Activated CD4-positive, alpha-beta memory T cell treated with anti-CD3 and anti-CD28 coated beads for 36 hours (primary cell): ENCODE data around the gene U2SURP. TPM values are rescaled to one million over a fixed set of nuclear protein-coding genes. Genes with fewer than 3 reads are reported as not detected.

ENCODE experiments used
- CTCF ChIA-PET: fragments of 350-600 bp; sonication (Branson Sonifier 250); formaldehyde crosslinking; loops from one replicate; lab custom pipeline; 2021; ENCODE audit warnings: antibody characterized with exemption, inconsistent platforms; lab: Charles Lee
- POLR2A ChIA-PET: fragments of 350-600 bp; sonication (Branson Sonifier 250); formaldehyde crosslinking; loops from one replicate; lab custom pipeline; 2021; ENCODE audit warnings: antibody characterized with exemption; lab: Charles Lee
- DNase-seq: peaks from one replicate; pipeline ENCODE4 v3.0.0-alpha.2; 2020
- H3K27ac Mint-ChIP-seq: one replicate; pipeline ENCODE4 v1.8.0; 2021; ENCODE audit warnings: mixed read lengths
- H3K27me3 Mint-ChIP-seq: one replicate; pipeline ENCODE4 v1.8.0; 2021; ENCODE audit warnings: mixed read lengths
- H3K36me3 Mint-ChIP-seq: one replicate; pipeline ENCODE4 v1.8.0; 2021; ENCODE audit warnings: mixed read lengths
- H3K4me1 Mint-ChIP-seq: one replicate; pipeline ENCODE4 v1.8.0; 2021; ENCODE audit warnings: low read depth, mixed read lengths
- H3K4me3 Mint-ChIP-seq: one replicate; pipeline ENCODE4 v1.8.0; 2021; ENCODE audit warnings: mild to moderate bottlenecking, mixed read lengths
- H3K9me3 Mint-ChIP-seq: one replicate; pipeline ENCODE4 v1.8.0; 2021; ENCODE audit warnings: mixed read lengths
- intact Hi-C: fragments of 100-400 bp; cut with micrococcal nuclease; formaldehyde crosslinking; loops from one replicate; pipeline ENCODE4 v1.15.1; 2023
- total RNA-seq, 2 experiments: library from RNA; stranded (reverse); gene quantifications; one replicate each; pipeline ENCODE4 v1.2.3, GENCODE V29; 2021

The U2SURP gene
- total RNA-seq, 2 experiments from 2014 or later = 178 to 182 TPM

GRCh38 chr3:143098032-143098764, 96.8 kb downstream of the U2SURP start:
- Mint-ChIP-seq H3K36me3 (peaks cover 2% of the 10 kb centered on the region), H3K27me3 (peaks cover 25% of the 10 kb centered on the region), H3K9me3 (no peaks in the 10 kb centered on the region), H3K4me3 (no peak overlapping the region), H3K4me1 (peaks cover 12% of the 10 kb centered on the region), H3K27ac (no peak overlapping the region)
- CTCF ChIA-PET = no interaction called here
- POLR2A ChIA-PET = no interaction called here
- intact Hi-C loops = no loop called here
- no peak for DNase-seq

- H3K36me3 Mint-ChIP-seq = peaks cover 4% of the 10 kb centered on the region
- POLR2A ChIA-PET = no interaction called here
- no peak for DNase-seq
- intact Hi-C loops = no loop called here
- peaks cover 15% of the 10 kb centered on the region for H3K4me1 Mint-ChIP-seq
- H3K27ac Mint-ChIP-seq = no peak overlapping the region
- CTCF ChIA-PET = interaction anchor here (1.5 kb wide), 1 partner anchor 575 kb away, joined by 3 read pairs; no protein-coding TSS in a partner anchor
- no peak overlapping the region for H3K4me3 Mint-ChIP-seq
- peaks cover 1% of the 10 kb centered on the region for H3K9me3 Mint-ChIP-seq
- H3K27me3 Mint-ChIP-seq = peaks cover 25% of the 10 kb centered on the region
These were observed 97.8 kb downstream of the U2SURP start for GRCh38 chr3:143099210-143099609.

GRCh38 chr3:143099690-143100089, 98.3 kb downstream of the U2SURP start:
- H3K9me3 Mint-ChIP-seq = peaks cover 6% of the 10 kb centered on the region
- CTCF ChIA-PET = interaction anchor here (1.5 kb wide), 1 partner anchor 574 kb away, joined by 3 read pairs; no protein-coding TSS in a partner anchor

GRCh38 chr3:143100451-143100850, 99.1 kb downstream of the U2SURP start:
- intact Hi-C loops = no loop called here
- CTCF ChIA-PET = interaction anchor here (1.5 kb wide), 1 partner anchor 574 kb away, joined by 3 read pairs; no protein-coding TSS in a partner anchor
- Mint-ChIP-seq H3K9me3 (peaks cover 14% of the 10 kb centered on the region), H3K4me3 (no peak overlapping the region), H3K36me3 (peaks cover 12% of the 10 kb centered on the region), H3K27ac (no peak overlapping the region), H3K4me1 (peaks cover 15% of the 10 kb centered on the region), H3K27me3 (peaks cover 29% of the 10 kb centered on the region)
- POLR2A ChIA-PET = interaction anchor here (1.7 kb wide), 1 partner anchor 18 kb away, joined by 7 read pairs; no protein-coding TSS in a partner anchor
- DNase-seq = no peak

More at GRCh38 chr3:143099690-143100089, 98.3 kb downstream of the U2SURP start:
- Mint-ChIP-seq H3K27me3 (peaks cover 27% of the 10 kb centered on the region), H3K36me3 (peaks cover 7% of the 10 kb centered on the region), H3K4me1 (peaks cover 15% of the 10 kb centered on the region), H3K27ac (no peak overlapping the region), H3K4me3 (no peak overlapping the region)
- intact Hi-C loops = no loop called here
- DNase-seq = no peak
- POLR2A ChIA-PET = no interaction called here

- H3K36me3 Mint-ChIP-seq = peaks cover 18% of the 10 kb centered on the region
- ChIA-PET POLR2A (interaction anchor here (1.5 to 1.7 kb wide), 2 partner anchors 10 to 20 kb away, joined by 5 to 7 read pairs; no protein-coding TSS in a partner anchor), CTCF (interaction anchor here (0.9 kb wide), 1 partner anchor 19 kb away, joined by 4 read pairs; no protein-coding TSS in a partner anchor)
- peaks cover 32% of the 10 kb centered on the region for H3K27me3 Mint-ChIP-seq
- no peak overlapping the region for H3K4me3 Mint-ChIP-seq
- H3K9me3 Mint-ChIP-seq = peaks cover 26% of the 10 kb centered on the region
- no peak for DNase-seq
- no peak overlapping the region for H3K27ac Mint-ChIP-seq
- H3K4me1 Mint-ChIP-seq = peaks cover 15% of the 10 kb centered on the region
- intact Hi-C loops = loop anchor here (1.0 kb wide), 2 partner anchors 20 to 41 kb away; no protein-coding TSS in a partner anchor
These were observed 100.5 kb downstream of the U2SURP start for GRCh38 chr3:143101792-143102381.

GRCh38 chr3:143103652-143104051, 102.3 kb downstream of the U2SURP start:
- Mint-ChIP-seq H3K9me3 (peaks cover 26% of the 10 kb centered on the region), H3K36me3 (peaks cover 16% of the 10 kb centered on the region), H3K27ac (no peak overlapping the region), H3K27me3 (peaks cover 31% of the 10 kb centered on the region), H3K4me3 (no peak overlapping the region), H3K4me1 (peaks cover 15% of the 10 kb centered on the region)
- CTCF ChIA-PET = no interaction called here
- DNase-seq = peak; percentile 33
- intact Hi-C loops = no loop called here
- POLR2A ChIA-PET = no interaction called here

GRCh38 chr3:143105170-143105569, 103.8 kb downstream of the U2SURP start:
- H3K4me1 Mint-ChIP-seq = peaks cover 15% of the 10 kb centered on the region
- H3K27ac Mint-ChIP-seq = no peak overlapping the region
- no peak overlapping the region for H3K4me3 Mint-ChIP-seq
- no peak for DNase-seq
- POLR2A ChIA-PET = no interaction called here
- H3K36me3 Mint-ChIP-seq = peaks cover 16% of the 10 kb centered on the region
- peaks cover 26% of the 10 kb centered on the region for H3K9me3 Mint-ChIP-seq
- H3K27me3 Mint-ChIP-seq = peaks cover 24% of the 10 kb centered on the region
- CTCF ChIA-PET = interaction anchor here (0.6 kb wide), 1 partner anchor 16 kb away, joined by 3 read pairs; no protein-coding TSS in a partner anchor
- intact Hi-C loops = no loop called here

- Mint-ChIP-seq H3K27ac (no peak overlapping the region), H3K36me3 (peaks cover 10% of the 10 kb centered on the region), H3K4me3 (no peak overlapping the region), H3K27me3 (peaks cover 7% of the 10 kb centered on the region), H3K4me1 (no peaks in the 10 kb centered on the region), H3K9me3 (peaks cover 18% of the 10 kb centered on the region)
- CTCF ChIA-PET = no interaction called here
- intact Hi-C loops = no loop called here
- POLR2A ChIA-PET = interaction anchor here (0.9 kb wide), 1 partner anchor 10 kb away, joined by 3 read pairs; the partner anchor contains the start of gene CHST2
- no peak for DNase-seq
These were observed 108.5 kb downstream of the U2SURP start for GRCh38 chr3:143109861-143110260.

Other genes starting within 250 kb of the U2SURP start
- gene PCOLCE2, start 112.5 kb upstream of the U2SURP start, total RNA-seq = under 1 TPM in 1 of 2 experiments, not detected in 1; 0.57 TPM
- not detected for gene PAQR9, start 37.9 kb upstream of the U2SURP start, total RNA-seq
- gene CHST2, start 118.2 kb downstream of the U2SURP start, total RNA-seq = 1 to 10 TPM; 4.5 to 4.7 TPM